Upper lobe of left lung (tissue), 6 donors: Measurements from ENCODE around the gene CDT1. TPM values are rescaled to one million over a fixed set of nuclear protein-coding genes. Genes with fewer than 3 reads are reported as not detected.

Source experiments
- ATAC-seq, 2 donors: fragments of 200-7000 bp; cut with Tn5 transposase; one replicate each; pipeline ENCODE4 v1.9.1; 2022; ENCODE audit warnings: mild to moderate bottlenecking in 2 of 2, moderate library complexity in 2 of 2; ENCODE audit not compliant: low FRiP score in 2 of 2
- DNase-seq, 2 donors: peaks; one replicate each; pipeline ENCODE4 v3.0.0-alpha.2; 2019 to 2020
- H3K27ac ChIP-seq, 4 donors: fragments of 200-600 bp; sonication (generic); one replicate each; pipeline ENCODE4 v1.5.1; 2016 to 2019
- H3K27me3 ChIP-seq, 4 donors: fragments of 200-600 bp; sonication (generic); one replicate each; pipeline ENCODE4 v1.5.1; 2017 to 2019
- H3K36me3 ChIP-seq, 4 donors: fragments of 200-600 bp; sonication (generic); one replicate each; pipeline ENCODE4 v1.5.1; 2016 to 2019
- H3K4me1 ChIP-seq, 4 donors: fragments of 200-600 bp; sonication (generic); one replicate each; pipeline ENCODE4 v1.5.1; 2018 to 2019
- H3K4me3 ChIP-seq, 4 donors: fragments of 200-600 bp; sonication (generic); one replicate each; pipeline ENCODE4 v1.5.1; 2017 to 2019; ENCODE audit warnings: mild to moderate bottlenecking in 2 of 4, moderate library complexity in 1 of 4
- H3K9me3 ChIP-seq, 4 donors: fragments of 200-600 bp; sonication (generic); one replicate each; pipeline ENCODE4 v1.5.1; 2018 to 2019
- CTCF ChIP-seq, 6 experiments: fragments of 450-650 bp in 4 of 6; fragments of 200-600 bp in 2 of 6; sonication (generic) in 2 of 6; IDR thresholded peaks; one replicate each; pipeline ENCODE4 v1.5.1; 2016 to 2019; ENCODE audit warnings: antibody characterized with exemption in 6 of 6
- EP300 ChIP-seq, 4 donors: sonication (generic); formaldehyde crosslinking; IDR thresholded peaks; one replicate each; pipeline ENCODE4 v1.5.1; 2017; ENCODE audit warnings: antibody characterized with exemption in 4 of 4, control low read depth in 2 of 4
- POLR2A ChIP-seq, 4 donors: fragments of 450-650 bp; IDR thresholded peaks; one replicate each; pipeline ENCODE4 v1.5.1; 2016 to 2017; ENCODE audit warnings: antibody characterized with exemption in 4 of 4, mild to moderate bottlenecking in 2 of 4
- POLR2AphosphoS5 ChIP-seq, 2 donors: sonication (generic); formaldehyde crosslinking; IDR thresholded peaks; one replicate each; pipeline ENCODE4 v1.5.1; 2017; ENCODE audit warnings: antibody characterized with exemption in 2 of 2
- WGBS, 2 donors: methylation state at CpG; one replicate each; pipeline ENCODE4 v1.1.5; 2017 to 2018; 5-methylcytosine and 5-hydroxymethylcytosine counted together
- total RNA-seq, 6 donors: library from RNA; depleted of rRNA in 4 of 6; stranded (reverse); fragments of >200 nt in 4 of 6; gene quantifications; one replicate each; pipeline versions ENCODE4 v1.1.0 to v1.2.1, GENCODE V29; 2016 to 2021
- donor health status: DM: no; HTN: no; CAD: no; lungs with moderate emphysema.
- donor health status: DM: no; HTN: yes; CAD: no; lungs with severe emphysema.

CDT1 gene
- total RNA-seq, 6 donors from 2014 or later = 2.3 to 4.7 (median 3.5) TPM; not detected in 1

GRCh38 chr16:88813269-88814143, 9.9 kb downstream of the CDT1 start:
- peaks cover 26 to 37% (median 32%) of the 10 kb centered on the region in 4 donors for H3K4me1 ChIP-seq
- peak in 1 of 2 donors; percentile 56 for DNase-seq
- H3K27me3 ChIP-seq = no peaks in the 10 kb centered on the region
- peaks cover 0 to 17% (median 9%) of the 10 kb centered on the region in 4 donors for H3K36me3 ChIP-seq
- peak overlapping the region in 1 of 4 donors; percentile 92 for H3K4me3 ChIP-seq
- no peak for TF ChIP-seq POLR2A (IDR thresholded peaks at IDR 0.05)
- TF ChIP-seq POLR2AphosphoS5 (IDR thresholded peaks at IDR 0.05) = no peak
- no peak for TF ChIP-seq EP300 (IDR thresholded peaks at IDR 0.05)
- peak overlapping the region in 3 of 4 donors; percentile 90 to 92 (median 92) for H3K27ac ChIP-seq
- no peak for ATAC-seq
- no peaks in the 10 kb centered on the region for H3K9me3 ChIP-seq
- 68 to 69% methylated on average over 17 to 26 of the region's 26 CpGs for WGBS, 2 donors

GRCh38 chr16:88814144-88814502, 10.5 kb downstream of the CDT1 start:
- no peaks in the 10 kb centered on the region for H3K9me3 ChIP-seq
- TF ChIP-seq POLR2A (IDR thresholded peaks at IDR 0.05) = no peak
- no peak overlapping the region for H3K4me3 ChIP-seq
- no peaks in the 10 kb centered on the region for H3K27me3 ChIP-seq
- ATAC-seq (no peak), DNase-seq (peak in 1 of 2 donors; percentile 51)
- peaks cover 26 to 37% (median 32%) of the 10 kb centered on the region in 4 donors for H3K4me1 ChIP-seq
- H3K27ac ChIP-seq = no peak overlapping the region
- peaks cover 0 to 10% (median 5%) of the 10 kb centered on the region in 4 donors for H3K36me3 ChIP-seq
- 89 to 91% methylated on average over 13 of the region's 13 CpGs for WGBS, 2 donors

- no peaks in the 10 kb centered on the region for H3K27me3 ChIP-seq
- H3K27ac ChIP-seq = no peak overlapping the region
- ATAC-seq (no peak), DNase-seq (peak in 1 of 2 donors; percentile 48)
- 93% methylated on average over 10 of the region's 10 CpGs; no CpG with 5 or more reads in 1 of the 2 donors for WGBS, 2 donors
- H3K4me3 ChIP-seq = no peak overlapping the region
- no peaks in the 10 kb centered on the region for H3K9me3 ChIP-seq
- H3K36me3 ChIP-seq = peaks cover 0 to 6% (median 1%) of the 10 kb centered on the region in 4 donors
- peaks cover 19 to 26% (median 24%) of the 10 kb centered on the region in 4 donors for H3K4me1 ChIP-seq
- TF ChIP-seq POLR2AphosphoS5 (IDR thresholded peaks at IDR 0.05) = no peak
- no peak for TF ChIP-seq EP300 (IDR thresholded peaks at IDR 0.05)
- no peak for TF ChIP-seq POLR2A (IDR thresholded peaks at IDR 0.05)
- no peak for TF ChIP-seq CTCF (IDR thresholded peaks at IDR 0.05)
These were observed 11.6 kb downstream of the CDT1 start for GRCh38 chr16:88815227-88815626.

- peak; percentile 62 to 84 (median 69) for TF ChIP-seq CTCF (IDR thresholded peaks at IDR 0.05)
- no peak for TF ChIP-seq POLR2A (IDR thresholded peaks at IDR 0.05)
- no peak for TF ChIP-seq EP300 (IDR thresholded peaks at IDR 0.05)
- no peak for TF ChIP-seq POLR2AphosphoS5 (IDR thresholded peaks at IDR 0.05)
- peaks cover 11 to 18% (median 16%) of the 10 kb centered on the region in 4 donors for H3K4me1 ChIP-seq
- no peak for ATAC-seq
- 44% methylated on average over 16 of the region's 19 CpGs; no CpG with 5 or more reads in 1 of the 2 donors for WGBS, 2 donors
- DNase-seq = peak in 1 of 2 donors; percentile 82
- peaks cover 0 to 12% (median 5%) of the 10 kb centered on the region in 4 donors for H3K36me3 ChIP-seq
- no peaks in the 10 kb centered on the region for H3K27me3 ChIP-seq
- no peak overlapping the region for H3K4me3 ChIP-seq
- H3K27ac ChIP-seq = no peak overlapping the region
- no peaks in the 10 kb centered on the region for H3K9me3 ChIP-seq
These were observed 12.5 kb downstream of the CDT1 start for GRCh38 chr16:88815901-88816589.

- Histone ChIP-seq H3K27me3 (no peaks in the 10 kb centered on the region), H3K4me1 (peaks cover 9 to 13% (median 12%) of the 10 kb centered on the region in 4 donors), H3K9me3 (no peaks in the 10 kb centered on the region), H3K27ac (no peak overlapping the region), H3K4me3 (no peak overlapping the region), H3K36me3 (peaks cover under 1 to 21% (median 13%) of the 10 kb centered on the region in 4 donors)
- TF ChIP-seq CTCF (IDR thresholded peaks at IDR 0.05) (no peak), POLR2AphosphoS5 (IDR thresholded peaks at IDR 0.05) (no peak), EP300 (IDR thresholded peaks at IDR 0.05) (no peak), POLR2A (IDR thresholded peaks at IDR 0.05) (no peak)
- DNase-seq (peak in 1 of 2 donors; percentile 77), ATAC-seq (no peak)
- WGBS, 2 donors = 86 to 89% methylated on average over 8 to 34 of the region's 41 CpGs
These were observed 13.3 kb downstream of the CDT1 start for GRCh38 chr16:88816736-88817535.
